DMS 273 (cell line): Measurements from ENCODE around the gene MDM4.

Experiments
- DNase-seq: peaks from one replicate; lab custom pipeline; 2025; ENCODE audit not compliant: unreplicated experiment; lab: John Stamatoyannopoulos, UW

The MDM4 gene

DNA sequence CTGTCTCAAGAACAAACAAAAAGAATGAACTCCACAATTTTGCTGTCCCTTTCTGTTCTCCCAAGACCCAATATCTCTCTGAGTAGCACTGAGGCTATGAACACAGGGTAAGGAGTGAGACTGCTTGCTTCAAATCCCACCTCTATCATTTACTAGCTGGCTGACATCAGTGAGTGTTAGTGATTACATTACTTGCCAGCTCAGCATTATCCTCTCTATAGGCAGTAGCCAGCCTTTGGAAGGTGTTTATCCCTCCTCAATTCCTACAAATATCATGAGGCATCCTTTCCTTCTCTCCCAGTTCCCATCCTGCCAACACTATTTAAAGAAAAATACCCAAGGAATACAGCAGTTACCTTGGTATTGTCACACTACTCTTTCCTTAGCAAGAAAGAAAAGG lies 24.6 kb upstream of the MDM4 start:
- DNase-seq = no peak

DNA sequence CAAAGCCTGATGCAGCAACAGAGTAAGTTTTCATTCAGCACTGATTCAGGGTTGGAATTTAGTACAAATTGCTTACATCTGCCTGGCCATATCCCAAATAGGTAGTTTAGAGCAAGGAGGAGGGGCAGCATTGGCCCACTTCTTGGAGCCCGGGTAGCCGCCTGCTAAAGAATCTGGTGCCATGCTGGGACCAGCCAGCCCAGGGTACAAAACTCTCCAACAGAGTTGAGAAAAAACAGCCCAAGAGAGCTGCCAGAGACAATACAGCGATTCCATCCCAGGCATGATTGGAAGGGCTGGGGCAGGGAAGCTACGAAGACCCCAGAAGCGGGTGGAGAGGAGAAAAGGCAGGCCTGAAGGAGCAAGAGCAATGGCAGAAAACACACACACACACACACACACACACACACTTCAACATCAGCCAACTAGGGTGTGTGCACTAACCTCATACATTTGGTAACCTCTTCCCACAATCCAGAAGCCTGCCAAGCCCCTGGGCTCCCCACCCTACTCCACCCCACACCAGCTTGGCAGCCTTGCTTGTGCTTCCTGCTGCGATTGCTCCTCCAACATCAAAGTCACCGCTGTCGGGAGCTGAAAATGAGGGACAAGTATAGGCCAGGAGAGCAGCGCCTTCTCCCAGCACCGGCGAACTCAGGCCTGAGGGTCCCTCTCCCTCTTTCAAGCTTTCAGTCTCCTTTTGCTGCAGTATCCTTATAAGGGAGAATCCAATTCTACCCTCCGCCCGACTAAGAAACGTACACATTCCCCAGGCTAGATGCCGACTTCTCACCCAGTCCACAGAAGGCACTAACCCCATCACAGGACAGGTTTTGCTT lies 22.8 kb upstream of the MDM4 start:
- peak; percentile 75 for DNase-seq

DNA sequence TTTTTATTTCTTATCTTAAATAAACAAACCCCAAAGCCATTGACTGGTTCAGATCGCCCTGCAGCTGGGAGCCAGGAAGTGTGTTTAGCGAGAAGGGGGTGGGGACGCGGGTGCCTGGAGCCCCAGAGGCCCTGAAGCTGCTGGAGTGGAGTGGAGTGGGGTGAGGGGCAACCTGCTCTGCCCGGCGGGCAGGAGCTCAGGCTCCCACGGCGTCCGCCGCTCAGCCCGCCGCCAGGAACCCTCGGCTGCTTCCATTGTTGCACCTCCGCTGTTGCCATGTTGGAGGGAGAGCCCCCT lies 22.3 kb upstream of the MDM4 start:
- peak; percentile 73 for DNase-seq

DNA sequence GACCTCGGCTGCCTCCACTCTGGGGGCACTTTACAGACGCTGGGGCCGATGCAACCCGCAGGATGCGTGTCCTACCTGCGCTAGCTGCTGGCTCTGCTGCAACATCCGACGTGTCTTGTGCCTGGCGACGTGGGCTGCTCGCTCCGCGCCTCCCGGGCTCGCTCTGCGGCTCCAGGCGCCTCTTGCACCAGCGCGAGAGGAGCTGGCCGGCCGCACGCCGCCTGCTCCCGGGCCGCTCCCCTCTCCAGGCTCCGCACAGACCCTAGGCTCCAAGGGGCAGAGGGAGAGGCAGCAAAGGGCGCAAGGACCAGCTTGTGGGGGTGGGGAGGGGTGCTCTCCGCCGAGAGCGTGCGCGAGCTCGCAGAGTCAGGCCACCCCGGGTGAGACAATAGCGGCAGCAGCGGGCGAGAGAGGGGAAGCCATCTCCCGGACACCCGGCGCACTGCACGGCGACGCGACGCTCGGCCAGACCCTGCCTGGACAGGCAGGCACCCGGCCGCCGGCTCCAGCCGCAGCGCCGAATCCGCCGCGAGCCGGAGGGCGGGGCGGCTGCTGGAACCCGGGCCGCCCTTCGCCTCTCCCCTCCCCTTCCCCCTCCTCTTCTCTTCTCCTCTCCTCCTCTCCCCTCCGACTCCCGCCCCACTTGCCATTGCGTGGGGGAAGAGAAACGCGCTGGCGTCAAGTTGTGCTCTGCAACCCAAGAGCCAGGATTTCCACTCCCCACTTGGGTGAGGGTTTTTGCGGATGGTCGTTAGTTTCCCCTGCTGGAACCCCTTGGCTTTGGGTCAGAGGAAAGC lies 21.7 kb upstream of the MDM4 start, which contains the start of gene PIK3C2B:
Gene PIK3C2B (minus strand): TSS at position 525 of the 797 bp plus-strand sequence. CDS start 25,003 bp downstream, outside the sequence.
- DNase-seq = peak; percentile 85

DNA sequence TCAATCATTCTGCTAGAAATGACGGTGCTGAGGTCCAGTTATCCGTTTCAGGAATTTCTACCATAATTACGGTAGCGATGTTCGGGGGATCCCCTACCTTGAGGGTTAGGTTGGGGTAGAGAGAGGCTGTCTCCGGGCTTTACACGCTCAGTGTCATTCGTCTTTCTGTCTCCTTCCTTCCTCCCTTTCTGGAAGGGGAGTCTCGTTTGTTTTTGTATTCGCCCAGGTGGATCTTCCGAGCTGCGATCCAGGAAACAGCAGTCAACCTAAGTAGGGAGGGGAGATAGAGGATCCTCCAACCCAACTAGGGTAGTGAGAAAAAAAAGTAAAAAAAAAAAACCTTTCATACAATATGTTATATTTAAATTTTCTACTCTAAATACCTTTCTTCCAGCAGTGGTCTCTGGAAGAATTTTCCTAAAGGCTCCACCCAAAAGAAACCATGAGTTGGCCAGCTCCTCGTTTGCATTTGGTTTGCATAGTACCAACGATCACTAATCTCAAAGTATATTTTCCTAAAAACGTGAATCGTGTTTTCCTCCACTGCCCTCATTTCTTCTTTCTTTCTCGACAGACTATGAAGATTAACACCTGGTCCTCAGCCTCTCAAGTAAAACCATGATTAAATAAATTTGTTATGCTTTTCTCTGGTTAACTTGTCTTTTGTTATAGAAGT lies 21.0 kb upstream of the MDM4 start:
- DNase-seq = no peak

DNA sequence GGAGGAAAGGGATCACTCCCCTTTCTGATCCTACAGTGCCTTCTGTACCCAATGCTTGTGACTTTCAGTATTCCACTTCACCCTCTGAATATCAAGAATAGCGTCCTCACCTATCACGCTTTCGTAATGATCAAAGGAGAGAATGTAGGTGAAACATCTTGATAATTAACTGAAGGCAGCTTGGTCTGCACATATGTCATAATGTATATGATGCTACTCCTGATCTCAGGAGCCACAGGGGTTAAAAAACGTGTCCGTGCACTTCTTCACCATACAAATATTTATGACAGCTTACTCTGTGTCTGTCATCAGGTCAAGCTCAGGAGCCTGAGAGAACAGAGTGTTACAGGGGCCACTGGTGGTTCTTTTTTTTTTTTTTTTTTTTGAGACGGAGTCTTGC lies 20.4 kb upstream of the MDM4 start:
- DNase-seq = no peak

DNA sequence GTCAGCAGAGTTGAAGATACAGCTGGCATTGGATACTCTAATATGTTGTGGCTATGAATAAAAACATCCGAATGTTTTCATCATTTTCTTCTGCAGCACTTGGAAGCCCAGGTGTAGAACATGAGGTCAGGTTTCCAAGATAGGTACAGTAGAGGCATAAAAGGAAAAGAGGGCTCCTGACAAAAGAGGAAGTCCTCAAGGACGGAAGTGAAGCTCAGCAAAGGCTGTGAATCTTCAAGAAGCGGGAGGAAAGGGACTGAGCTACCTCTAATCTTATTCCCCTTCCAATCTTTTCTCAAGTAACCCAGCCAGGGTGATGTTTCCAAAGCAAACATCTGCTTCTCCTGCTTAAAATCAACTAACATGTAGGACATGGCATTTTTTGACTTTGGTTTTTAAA lies 17.2 kb upstream of the MDM4 start:
- no peak for DNase-seq

DNA sequence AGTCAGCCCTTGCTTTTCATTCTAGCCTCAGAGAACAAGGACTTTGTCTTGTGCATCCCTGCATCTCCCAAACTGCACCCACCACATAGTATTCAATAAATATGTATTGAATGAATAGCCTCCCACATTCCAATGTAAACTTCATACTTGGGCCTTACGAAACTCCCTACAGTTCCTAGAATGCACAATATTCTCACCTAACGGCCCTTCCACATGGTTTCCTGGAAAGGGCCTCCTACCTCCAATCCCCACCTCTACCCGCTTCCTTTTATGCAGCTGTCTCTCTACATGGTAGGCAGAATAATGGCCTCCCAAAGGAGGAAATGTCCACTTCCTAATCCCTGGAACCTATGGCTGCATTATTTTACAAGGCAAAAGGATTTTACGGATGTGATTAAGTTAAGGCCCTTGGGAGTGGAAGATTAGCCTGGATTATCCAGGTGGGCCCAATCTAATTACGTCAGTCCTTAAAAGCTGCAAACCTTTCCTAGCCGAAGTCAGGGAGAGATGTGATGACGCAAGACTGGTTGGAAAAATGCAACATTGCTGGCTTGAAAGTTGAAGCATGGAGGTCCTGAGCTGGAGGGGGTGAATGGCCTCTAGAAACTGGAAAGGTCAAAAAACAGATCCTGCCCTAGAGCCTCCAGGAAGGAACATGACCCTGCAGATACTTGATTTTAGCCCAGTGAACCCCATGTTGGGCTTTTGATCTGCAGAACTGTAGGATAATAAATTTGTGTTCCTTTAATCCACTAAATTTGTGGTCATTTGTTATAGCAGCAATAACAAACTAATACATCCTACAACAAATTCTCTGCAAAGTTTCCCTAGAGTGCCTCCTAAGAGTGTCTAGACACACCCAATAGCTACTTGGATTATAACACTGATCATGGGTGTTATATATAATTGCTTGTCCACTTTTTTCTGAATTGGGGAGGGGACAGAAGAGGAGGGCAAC lies 16.4 kb upstream of the MDM4 start:
- DNase-seq = no peak

DNA sequence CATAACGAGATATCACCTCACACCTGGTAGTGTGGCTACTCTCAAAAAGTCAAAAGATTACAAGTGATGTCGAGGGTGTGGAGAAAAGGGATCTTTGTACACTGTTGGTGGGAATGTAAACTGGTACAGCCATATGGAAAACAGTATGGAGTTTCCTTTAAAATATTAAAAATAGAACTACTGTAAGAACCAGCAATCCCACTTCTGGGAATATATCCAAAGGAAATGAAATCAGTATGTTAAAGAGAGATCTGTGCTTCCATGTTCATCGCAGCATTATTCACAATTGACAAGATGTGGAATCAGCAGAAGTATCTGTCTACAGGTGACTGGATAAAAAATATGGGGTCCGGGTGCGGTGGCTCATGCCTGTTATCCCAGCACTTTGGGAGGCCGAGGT lies 14.0 kb upstream of the MDM4 start:
- no peak for DNase-seq

DNA sequence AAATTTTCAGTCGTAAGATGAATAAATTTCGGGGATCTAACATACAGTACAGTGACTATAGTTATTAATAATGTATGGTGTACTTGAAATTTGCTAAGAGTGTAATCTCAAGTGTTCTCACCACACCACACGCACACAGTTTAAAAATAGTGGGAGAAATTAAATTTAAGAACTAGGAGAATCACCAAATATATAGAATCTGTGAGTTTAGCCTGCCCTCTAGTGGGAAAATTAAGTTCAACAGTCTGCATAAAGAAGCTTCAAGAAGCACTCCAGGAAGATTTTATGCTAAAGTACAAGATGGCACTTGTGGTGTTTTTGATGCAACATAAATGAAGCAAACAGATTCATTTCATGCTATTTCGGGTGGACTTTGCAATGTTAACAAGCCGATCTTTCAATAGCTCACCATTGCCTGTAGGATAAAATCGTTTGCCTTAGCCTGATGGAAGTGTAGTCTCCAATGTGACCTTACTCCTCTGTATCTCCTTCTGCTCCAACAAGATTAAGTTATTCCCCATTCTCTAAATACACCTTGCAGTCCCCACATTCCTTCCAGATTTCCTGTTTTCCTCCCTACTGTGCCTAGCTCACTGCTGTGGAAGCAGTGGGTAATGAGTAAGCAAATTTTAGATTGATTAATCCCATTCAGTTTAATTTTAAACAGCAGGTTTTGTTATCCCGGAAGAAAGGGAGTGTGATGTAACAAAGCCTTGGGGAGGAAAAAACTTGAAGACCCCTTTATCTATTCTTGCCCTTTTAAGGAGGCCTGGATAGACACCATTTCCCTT lies 12.9 kb upstream of the MDM4 start:
- peak; percentile 89 for DNase-seq

DNA sequence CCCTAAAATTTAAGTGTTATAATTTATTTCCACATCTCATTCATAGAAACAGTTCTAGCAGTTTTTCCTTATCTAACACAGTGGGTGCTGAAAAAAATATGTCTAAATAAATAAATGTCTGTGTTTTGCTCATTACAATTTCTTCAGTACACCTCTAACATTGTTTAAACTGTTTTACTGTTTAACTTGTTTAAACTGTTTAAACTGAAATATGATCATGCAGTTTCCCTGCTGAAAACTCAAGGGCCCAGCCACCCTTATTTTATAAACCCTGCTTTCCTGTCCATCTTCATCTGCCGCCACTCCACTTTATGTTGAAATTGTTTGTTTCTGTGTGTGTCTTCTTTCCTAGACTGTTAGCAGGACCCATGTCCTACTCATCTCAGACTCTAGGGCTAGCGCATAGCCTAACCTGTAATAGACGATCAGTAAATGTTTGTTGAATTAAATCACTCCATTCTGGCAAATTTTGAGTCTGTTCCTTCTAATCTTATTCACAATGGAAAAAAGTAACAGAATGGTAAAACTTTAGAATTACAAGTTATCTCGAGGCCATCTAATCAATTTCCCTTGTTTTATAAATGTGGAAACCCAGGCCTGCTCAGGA lies 12.2 kb upstream of the MDM4 start:
- no peak for DNase-seq

DNA sequence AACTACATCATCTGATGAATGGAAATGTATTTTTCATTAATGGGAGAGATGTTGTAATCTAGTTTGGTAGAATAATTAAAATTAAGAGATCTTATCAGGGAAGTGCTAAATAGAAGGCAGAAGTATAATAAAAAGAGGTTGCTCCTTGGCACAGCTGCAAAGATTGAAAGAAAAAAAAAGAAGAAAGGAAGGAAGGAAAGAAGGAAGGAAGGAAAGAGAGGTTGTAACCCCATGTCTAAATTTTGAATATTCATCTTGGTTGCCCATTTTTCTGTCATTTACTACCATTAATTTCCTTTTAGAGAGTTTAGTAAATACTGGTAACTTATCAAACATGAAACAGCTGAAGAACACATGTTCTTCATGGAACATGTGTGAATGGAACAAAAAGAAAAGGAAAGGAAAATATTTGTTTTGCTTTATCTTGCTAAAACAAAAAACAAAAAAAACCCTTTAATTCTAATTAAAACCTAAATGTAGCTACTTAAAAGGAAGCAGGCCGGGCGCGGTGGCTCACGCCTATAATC lies 10.5 kb upstream of the MDM4 start:
- DNase-seq = no peak

DNA sequence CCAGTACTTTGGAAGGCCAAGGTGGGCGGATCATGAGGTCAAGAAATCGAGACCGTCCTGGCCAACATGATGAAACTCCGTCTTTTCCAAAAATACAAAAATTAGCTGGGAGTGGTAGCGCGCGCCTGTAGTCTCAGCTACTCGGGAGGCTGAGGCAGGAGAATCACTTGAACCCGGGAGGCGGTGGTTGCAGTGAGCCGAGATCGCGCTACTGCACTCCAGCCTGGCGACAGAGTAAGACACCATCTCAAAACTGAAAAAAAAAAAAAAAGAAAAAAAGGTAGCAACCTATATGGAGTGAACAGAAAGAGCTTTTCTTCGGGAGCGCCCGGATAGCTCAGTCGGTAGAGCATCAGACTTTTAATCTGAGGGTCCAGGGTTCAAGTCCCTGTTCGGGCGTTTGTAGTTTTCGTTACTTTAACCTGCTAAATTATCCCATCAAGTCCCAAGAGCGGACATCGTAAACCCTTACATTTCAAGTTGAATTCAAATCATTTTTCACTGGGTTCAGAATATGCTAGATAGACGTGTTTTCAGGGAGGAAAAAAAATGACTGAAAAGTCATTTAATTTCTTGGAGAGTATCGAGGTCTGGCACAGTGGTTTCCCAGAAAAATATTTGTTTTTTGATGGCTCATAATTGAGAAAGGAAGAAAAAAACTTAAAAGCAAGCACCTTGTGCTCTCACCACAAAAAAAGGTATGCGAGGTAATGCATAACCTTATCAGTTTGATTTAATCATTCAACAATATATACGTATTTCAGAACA lies 9.8 kb upstream of the MDM4 start:
- peak; percentile 93 for DNase-seq

DNA sequence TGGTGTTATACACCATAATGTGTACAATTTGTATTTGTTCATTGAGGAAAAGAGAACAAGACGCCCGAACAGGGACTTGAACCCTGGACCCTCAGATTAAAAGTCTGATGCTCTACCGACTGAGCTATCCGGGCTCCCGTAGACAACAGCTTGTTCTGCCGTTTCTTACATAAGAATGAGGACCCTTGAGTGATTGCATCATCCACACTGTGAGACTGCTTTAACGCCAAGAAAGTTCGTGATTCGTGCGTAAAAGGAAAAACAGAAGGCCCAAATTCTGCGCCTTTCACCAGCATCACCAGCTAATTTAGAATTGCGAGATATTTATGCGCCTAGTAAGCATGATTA lies 9.3 kb upstream of the MDM4 start:
- peak; percentile 96 for DNase-seq

DNA sequence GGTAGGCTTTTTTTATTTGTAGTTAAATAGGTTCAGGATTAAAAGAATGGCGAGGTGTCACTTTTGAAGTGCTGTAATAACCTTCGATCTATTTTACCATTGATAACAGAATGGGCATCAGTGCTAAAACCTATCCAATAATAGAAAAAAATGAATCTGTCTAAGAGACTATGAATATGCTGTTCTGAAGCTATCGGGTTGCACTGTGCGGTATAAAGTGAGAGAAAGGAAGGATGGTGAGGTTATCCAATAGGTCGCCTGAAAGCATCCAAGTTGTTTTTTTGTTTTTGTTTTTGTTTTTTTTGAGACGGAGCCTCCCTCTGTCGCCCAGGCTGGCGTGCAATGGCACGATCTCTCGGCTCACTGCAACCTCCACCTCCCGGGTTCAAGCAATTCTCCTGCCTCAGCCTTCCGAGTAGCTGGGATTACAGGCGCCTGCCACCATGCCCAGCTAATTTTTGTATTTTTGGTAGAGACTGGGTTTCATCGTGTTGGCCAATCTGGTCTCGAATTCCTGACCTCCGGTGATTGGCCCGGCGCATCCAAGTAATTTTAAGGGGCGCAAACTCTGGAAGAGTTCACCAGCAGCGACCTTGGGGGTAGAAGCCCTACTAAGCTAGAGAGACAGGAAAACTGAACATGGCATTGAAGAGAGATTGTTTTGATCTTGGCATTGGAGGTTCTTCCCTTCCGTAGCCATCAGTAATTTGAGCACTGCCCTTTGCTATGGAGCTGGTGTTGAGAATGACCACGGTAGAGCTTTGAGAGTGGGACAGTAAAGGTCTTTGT lies 8.7 kb upstream of the MDM4 start:
- DNase-seq = peak; percentile 91

DNA sequence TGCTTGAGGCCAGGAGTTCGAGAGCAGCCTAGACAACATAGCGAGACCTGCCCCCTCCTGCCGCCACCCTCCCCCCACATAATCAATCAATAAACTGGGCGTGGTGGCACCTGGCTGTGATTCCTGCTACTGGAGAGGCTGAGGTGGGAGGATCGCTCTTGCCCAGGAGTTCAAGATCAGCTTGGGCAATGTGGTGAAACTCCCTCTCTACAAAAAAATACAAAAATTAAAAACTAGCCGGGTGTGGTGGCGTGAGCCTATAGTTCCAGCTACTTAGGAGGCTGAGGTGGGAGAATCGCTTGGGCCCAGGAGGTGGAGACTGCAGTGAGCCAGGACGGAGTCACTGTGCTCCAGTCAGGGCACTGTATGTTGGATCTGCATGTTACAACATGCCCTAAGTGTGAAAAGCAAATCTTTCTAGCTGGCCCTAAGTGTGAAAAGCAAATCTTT lies 7.0 kb upstream of the MDM4 start:
- DNase-seq = no peak

DNA sequence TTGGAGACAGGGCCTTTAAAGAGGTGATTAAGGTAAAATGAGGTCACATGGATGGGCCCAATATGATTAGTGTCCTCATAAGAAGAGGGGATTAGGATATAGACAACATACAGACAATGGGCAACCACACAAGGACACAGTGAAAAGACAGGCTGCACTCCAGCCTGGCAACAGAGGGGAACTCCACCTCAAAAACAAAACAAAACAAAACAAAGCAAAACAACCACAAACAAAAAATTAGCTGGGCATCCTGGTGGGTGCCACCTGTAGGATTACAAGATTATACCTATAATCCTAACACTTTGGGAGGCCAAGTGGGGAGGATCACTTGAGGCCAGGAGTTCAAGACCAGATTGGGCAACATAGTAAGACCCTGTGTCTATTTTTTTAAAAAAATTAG lies 4.8 kb upstream of the MDM4 start:
- no peak for DNase-seq
